HG02763 (cell line): Measurements from ENCODE around the gene RAB11FIP3.
"Not testable (repeated sequence)": the region's sequence is repeated elsewhere in the genome, so short reads cannot be mapped to it uniquely, and the experiment has no call there.

Experiments used
- ATAC-seq: cut with Tn5 transposase; IDR thresholded peaks from one replicate; pipeline ENCODE4 v1.9.1; 2021; ENCODE audit warnings: mild to moderate bottlenecking, moderate library complexity; ENCODE audit not compliant: unreplicated experiment

The RAB11FIP3 gene

DNA sequence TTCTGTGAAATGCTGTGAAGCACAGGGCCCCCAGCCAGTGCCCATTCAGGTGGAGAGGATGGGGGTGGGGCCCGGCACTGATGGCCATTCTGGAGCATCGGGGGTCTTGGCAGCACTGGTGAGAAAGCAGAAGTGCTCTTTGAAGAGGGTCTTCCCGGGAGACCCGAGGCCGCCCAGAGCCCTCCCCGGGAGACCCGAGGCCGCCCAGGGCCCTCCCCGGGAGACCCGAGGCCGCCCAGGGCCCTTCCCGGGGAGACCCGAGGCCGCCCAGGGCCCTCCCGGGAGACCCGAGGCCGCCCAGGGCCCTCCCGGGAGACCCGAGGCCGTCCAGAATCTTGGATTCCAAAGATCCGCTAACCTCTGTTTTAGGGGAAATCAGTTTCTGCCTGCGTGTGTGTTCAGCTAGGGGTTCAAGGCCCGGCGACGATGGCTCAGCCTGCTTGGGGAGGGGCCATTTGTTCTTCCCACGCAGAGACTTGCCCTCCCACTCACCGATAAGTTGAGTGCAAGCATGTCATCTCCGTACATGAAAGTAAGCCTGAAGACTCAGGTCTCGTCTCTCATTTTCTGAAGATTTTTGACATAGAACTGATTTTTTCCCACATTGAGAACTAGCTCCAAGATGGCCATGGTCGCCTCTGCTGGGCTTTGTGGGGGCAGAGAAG is 66.9 kb downstream of the RAB11FIP3 start:
- ATAC-seq = no peak

GRCh38 chr16:494676-495075 is 69.2 kb downstream of the RAB11FIP3 start:
- ATAC-seq = not testable (repeated sequence)

DNA sequence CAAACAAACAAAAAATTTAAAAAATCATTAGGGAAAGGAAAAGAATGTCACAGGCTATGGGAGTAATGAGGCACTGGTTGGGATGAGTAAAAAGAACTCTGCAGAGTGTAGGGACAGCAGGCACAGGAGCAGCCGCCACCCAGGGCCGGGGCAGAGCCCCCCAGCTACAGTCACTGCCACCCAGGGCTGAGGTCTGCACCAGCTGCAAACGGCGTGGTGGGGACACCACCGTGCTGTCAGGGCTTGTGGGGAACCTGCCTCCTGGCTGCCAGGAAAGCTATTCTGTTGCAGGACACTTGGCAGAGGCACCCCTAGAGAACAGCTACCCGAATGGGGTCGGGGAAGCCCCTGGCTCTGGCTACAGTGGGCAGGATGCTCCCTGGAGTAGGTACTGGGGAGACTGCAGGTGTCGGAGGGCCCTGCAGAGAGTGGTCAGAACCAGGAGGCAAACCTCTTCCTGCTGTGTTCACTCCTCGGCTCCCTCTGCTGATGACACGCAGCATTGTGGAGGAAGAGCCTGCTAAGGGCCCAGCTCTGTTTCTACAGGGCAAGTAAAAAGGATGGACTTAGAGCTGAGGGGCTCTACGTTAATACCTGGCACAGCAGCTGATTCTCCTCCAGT is 69.8 kb downstream of the RAB11FIP3 start:
- no peak for ATAC-seq

- no peak for ATAC-seq
These were observed 70.8 kb downstream of the RAB11FIP3 start for GRCh38 chr16:496097-496886.

- ATAC-seq = no peak
These were observed 71.8 kb downstream of the RAB11FIP3 start for GRCh38 chr16:497258-497657.

DNA sequence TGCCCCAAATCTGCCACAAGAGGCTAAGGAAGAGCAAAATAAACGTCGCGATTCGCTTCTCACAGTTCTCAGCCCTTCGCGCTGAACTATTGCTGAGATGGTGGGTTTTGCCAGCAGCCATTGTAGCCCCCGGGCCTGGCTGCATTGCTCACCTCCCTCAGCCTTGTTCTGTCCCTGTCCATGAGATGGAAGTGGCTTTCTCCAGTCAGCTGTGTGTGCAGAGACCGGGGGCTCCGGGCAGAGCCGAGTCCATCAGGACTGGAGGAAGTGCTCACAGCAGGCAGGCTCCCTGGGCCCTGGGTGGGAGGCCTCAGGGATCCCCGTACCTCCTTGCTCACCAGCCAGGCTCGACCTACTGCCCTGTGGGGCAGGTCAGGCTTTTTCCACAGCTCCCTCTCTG is 74.5 kb downstream of the RAB11FIP3 start:
- ATAC-seq = no peak

GRCh38 chr16:500709-501108 is 75.3 kb downstream of the RAB11FIP3 start:
- no peak for ATAC-seq

- no peak for ATAC-seq
These were observed 76.9 kb downstream of the RAB11FIP3 start for GRCh38 chr16:502179-502943.

DNA sequence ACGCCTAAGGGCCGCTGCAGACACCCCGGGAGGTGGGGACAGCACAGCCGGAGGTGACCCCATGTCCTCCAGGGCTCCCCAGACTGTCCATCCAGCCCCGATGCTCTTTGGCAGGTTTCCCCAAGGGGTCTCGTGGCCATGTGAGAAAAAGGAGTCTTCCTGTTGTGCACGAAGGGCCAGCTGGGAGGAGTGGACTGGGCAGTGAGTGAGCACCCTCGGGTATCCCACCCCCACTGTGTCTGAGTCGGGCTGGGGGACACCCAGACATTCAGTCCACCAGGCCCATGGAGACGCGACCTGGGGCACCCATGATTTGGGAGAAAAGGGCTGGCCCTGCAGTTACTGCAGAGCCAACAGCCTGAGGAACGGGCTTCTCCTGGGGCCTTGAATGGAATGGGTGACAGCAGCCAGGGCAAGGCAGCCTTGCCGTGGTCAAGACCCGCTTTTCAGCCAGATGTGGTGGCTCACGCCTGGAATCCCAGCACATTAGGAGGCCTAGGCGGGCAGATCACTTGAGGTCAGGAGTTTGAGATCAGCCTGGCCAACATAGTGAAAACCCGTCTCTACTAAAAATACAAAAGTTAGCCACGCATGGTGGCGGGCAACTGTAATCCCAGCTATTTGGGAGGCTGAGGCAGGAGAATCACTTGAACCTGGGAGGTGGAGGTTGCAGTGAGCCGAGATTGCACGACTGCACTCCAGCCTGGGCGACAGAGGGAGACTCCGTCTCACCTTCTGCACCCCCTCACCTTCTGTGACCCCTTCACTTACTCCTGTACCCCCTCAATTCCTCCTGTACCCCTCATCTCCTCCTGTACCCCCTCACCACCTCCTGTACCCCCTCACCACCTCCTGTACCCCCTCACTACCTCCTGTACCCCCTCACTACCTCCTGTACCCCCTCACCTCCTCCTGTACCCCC is 78.0 kb downstream of the RAB11FIP3 start:
- ATAC-seq = no peak

GRCh38 chr16:505479-506245 is 80.2 kb downstream of the RAB11FIP3 start:
- no peak for ATAC-seq

GRCh38 chr16:506246-506546 is 80.7 kb downstream of the RAB11FIP3 start:
- no peak for ATAC-seq

DNA sequence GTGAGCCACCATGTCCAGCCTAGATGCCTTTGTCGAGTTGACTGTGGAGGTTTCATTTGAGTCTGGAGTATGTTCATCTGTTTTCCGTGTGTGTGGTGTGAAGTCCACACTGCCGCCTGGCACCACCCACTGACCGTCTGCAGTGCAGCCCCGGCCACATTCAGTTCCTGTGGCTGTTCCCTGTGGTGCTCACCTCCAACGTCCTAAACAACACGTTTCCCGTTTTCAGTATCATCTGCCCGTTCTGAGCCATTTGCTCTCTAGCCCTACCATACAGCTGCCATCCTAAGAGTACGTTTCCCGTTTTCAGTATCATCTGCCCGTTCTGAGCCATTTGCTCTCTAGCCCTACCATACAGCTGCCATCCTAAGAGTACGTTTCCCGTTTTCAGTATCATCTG is 82.1 kb downstream of the RAB11FIP3 start:
- ATAC-seq = not testable (repeated sequence)

- no peak for ATAC-seq
These were observed 82.5 kb downstream of the RAB11FIP3 start for GRCh38 chr16:507996-508395.

- ATAC-seq = no peak
These were observed 83.7 kb downstream of the RAB11FIP3 start for GRCh38 chr16:508884-509736.

DNA sequence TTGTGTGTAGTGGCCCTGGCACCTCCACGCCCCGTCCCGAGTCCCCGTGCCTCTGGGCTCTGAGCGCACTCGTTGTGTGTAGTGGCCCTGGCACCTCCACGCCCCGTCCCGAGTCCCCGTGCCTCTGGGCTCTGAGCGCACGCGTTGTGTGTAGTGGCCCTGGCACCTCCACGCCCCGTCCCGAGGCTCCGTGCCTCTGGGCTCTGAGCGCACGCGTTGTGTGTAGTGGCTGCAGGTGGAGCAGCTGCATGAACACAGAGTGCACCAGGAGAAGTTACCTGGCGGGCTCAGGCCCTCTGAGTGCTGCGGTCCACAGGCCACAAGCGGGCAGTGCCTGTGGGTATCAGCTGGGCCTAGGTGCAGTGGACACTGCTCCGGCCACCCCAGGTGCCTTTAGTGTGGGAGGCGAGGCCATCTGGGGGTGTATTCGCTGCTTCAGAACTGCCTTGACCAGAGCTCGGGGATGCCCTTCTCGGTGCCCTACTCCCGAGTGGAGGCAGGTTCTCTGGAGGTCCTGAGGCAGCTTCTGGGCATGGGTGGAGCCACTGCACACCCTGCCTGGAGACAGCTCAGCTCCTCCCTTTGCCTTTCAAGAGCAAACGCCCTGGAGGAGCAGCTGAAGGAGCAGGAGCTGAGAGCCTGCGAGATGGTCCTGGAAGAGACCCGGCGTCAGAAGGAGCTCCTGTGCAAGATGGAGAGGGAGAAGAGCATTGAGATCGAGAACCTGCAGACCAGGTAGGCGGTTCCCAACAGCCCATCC is 84.8 kb downstream of the RAB11FIP3 start:
- ATAC-seq = no peak

GRCh38 chr16:512802-513201 is 87.4 kb downstream of the RAB11FIP3 start:
- ATAC-seq = no peak

- no peak for ATAC-seq
These were observed 88.5 kb downstream of the RAB11FIP3 start for GRCh38 chr16:513950-514349.
